HG02943 (cell line): ENCODE measurements around the gene GLMN.
"Not testable (repeated sequence)": the region's sequence is repeated elsewhere in the genome, so short reads cannot be mapped to it uniquely, and the experiment has no call there.

ENCODE experiments used
- ATAC-seq: cut with Tn5 transposase; IDR thresholded peaks from one replicate; pipeline ENCODE4 v1.9.1; 2021; ENCODE audit warnings: mild to moderate bottlenecking, low read depth, moderate library complexity; ENCODE audit not compliant: unreplicated experiment

GLMN gene

DNA sequence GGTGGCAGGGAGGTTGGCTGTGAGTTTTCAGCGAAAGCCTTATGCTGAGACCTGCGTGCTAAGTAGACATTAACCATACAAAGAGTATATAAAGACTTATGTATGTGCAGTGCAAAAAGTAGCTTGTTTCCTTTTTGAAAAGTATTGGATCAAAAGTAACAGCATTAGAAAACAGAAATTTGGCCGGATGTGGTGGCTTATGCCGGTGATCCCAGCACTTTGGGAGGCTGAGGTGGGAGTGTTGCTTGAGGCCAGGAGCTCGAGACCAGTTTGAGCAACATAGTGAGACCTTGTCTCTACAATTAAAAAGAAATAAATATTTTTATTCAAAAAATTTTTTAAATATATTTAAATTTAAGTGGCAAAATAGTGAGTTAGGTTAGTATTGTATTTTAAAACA, 2.2 kb upstream of the GLMN start:
- ATAC-seq, result no peak

DNA sequence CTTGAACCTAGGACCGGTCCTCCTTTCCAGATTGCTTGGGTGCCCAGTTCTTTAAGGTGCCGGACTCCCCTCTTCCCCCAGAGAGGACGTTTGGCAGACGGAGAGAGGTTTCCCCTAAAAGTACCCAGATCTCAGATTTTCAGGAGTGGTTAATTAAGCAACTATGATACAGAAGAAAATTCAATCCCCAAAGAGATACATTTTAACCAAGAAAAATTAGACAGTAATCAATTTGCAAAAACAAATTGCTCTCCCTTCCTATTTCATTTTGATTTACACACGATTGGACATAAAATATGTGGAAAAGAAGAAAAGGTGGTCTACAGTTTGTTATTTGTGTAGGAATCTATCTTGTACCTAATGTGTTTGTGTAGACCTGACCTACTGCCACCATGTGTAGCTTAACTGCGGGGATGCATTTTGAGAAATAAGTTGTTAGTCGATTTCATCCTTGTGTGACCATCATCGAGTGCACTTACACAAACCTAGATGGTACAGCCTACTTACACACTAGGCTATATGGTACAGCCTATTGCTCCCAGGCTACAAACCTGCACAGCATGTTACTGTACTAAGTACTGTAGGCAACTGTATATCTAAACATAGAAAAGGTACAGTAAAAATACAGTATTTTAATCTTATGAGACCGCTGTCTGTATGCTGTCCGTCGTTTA, 827 bp upstream of the GLMN start:
- ATAC-seq, result no peak

DNA sequence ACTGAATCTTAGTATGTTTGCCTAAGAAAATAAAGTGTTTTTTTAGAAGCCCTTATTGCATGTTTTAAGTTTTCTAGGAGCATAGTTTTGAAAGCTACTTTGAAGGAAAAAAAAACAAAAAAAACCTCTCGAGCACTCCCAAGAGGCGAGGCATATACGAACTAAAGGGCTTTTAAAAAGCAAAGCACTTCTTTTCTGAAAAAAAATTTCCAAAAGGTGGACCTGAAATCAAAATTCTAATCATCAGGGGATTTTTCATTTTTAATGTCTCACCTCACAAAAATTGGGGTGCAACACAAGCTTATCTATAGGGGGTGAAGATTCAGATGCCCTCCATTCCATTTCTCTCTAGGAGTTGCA, 594 bp downstream of the GLMN start:
- no peak for ATAC-seq

DNA sequence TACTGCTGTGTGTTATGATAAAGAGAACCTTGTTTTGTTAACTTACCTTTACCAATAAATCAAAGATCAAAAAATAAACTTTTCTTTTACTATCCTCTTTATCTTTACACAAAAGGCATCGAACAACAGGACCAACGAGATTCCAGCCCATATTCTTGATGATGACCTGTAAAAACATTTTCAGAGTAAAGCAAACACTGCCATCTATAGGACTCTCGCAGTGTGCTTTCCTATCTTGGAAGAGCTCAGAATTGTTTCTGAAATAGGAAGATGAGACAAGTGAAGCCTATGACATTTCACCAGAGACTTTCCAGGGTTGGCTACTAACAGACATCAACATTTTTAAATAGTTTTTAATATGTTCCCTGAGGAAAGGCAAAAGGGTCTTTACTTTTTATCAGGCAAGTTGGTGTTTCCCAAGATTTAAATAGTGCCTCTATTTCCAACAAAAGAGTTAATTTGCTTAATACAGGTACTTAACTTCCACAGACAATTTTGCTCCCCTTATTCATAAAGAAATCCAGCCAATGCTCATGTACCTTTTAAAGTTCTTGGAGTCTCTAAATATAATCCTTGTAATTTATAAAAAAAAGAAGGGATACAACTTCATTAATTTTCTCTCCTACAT, 7.3 kb downstream of the GLMN start:
- ATAC-seq, result no peak

DNA sequence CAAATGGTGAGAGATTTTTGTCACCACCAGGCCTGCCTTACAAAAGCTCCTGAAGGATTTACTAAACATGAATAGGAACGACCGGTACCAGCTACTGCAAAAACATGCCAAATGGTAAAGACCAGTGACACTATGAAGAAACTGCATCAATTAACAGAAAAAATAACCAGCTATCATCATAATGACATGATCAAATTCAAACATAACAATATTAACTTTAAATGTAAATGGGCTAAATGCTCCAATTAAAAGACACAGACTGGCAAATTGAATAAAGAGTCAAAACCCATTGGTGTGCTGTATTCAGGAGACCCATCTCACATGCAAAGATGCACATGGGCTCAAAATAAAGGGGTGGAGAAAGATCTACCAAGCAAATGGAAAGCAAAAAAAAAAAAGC, 17.4 kb downstream of the GLMN start:
- not testable (repeated sequence) for ATAC-seq

DNA sequence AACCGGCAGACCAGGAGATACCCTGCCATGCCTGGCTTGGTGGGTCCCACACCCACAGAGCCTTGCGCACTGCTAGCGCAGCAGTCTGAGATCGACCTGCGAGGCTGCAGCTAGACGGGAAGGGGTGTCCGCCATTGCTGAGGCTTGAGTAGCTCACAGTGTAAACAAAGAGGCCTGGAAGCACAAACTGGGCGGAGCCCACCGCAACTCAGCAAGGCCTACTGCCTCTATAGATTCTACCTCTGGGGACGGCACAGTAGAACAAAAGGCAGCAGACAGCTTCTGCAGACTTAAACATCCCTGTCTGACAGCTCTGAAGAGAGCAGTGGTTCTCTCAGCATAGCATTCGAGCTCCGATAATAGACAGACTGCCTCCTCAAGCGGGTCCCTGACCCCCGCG, 19.0 kb downstream of the GLMN start:
- not testable (repeated sequence) for ATAC-seq

DNA sequence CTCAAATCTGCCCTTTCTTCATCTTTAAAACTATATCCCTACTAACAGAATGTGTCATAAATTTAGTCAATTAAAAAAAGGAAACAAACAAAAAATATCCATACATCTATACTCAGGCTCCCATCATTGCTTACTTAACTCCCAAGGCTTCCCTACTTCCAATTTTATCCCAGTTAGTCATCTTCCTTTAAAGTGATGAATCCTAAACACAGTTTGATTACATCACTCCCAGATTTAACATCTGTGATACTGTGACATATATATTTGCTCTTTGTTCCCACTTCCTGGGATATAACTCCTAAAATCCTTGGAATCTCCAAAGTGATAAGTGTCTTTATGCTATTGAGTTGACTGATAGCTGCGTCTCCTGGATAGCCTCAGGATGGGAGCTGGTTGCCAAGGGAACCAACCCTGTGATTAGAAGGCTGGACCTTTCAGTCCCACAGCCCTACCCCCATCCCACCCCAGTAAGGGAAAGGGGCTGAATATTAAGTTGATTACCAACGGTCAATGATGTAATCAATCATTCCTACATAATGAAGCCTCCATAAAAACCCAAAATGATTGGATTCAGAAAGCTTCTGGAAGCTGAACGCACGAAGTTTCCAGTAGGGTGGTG, 21.6 kb downstream of the GLMN start:
- ATAC-seq, result no peak

DNA sequence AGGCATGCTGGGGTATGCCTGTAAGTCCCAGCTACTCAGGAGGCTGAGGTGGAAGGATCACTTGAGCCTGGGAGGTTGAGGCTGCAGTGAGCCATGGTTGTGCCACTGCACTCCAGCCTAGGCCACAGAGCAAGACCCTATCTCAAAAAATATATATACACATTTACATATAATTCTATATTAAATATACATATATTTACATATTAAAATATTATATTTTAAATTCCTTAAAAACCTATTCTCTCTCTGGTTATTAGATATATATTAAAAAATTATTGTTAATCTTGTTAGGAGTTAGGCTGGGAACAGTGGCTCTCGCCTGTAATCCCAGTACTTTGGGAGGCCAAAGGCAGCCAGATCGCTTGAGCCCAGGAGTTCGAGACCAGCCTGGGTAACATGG, 22.7 kb downstream of the GLMN start:
- no peak for ATAC-seq

DNA sequence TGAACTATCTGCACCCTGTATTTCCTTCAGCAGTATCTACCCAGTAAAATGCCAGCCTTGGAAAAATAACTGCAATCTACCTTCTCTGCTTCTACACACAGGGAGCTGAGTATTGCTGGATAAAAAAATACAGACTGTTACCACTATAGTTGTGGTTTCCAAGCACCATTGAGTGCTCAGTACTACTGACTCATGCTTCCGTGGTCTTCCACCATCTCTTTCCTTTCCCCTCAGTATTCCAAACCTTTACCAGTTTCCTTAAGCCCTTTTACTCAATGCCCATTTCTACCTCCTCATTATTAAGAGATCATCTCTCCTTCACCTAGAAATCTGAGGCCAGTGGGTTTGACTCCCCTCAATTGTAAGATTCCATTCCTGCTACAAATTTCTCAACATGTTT, 23.8 kb downstream of the GLMN start:
- no peak for ATAC-seq

DNA sequence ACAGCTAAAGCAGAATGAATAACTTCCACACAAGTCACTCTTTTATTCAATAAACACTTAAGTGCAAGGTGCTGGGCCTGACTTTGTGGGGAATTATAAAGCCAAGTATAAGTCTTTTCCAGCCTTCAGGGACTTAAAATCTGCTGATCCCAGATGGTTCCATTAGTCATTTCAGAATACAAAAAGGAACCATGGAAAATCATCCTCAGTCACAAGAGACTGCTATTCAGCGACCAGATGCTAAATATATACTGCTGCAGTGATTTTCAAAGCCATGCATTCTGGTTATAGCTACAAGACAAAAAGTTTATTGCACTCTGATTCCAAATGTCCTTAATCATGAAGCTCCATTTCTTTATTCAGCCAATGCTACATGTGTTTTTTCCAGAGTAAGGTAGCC, 25.7 kb downstream of the GLMN start:
- ATAC-seq, result no peak

DNA sequence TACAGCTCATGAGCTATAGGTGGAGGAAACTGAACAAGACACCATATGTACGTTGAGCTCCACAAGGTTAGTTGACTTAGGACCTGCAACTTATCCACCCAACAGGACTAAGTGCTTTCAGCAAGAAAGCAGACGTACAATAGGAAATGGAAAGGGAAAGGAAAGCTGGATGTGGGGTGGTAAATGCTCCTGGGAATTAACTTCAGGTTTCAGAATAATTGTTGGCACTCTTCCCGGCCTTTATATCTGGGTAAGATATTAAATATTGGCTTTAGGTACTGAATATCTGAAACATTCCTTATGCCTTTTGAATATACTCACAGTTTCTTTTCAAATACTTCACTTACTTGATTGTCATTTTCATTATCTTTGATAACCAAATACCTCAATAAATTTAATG, 36.3 kb downstream of the GLMN start:
- no peak for ATAC-seq

DNA sequence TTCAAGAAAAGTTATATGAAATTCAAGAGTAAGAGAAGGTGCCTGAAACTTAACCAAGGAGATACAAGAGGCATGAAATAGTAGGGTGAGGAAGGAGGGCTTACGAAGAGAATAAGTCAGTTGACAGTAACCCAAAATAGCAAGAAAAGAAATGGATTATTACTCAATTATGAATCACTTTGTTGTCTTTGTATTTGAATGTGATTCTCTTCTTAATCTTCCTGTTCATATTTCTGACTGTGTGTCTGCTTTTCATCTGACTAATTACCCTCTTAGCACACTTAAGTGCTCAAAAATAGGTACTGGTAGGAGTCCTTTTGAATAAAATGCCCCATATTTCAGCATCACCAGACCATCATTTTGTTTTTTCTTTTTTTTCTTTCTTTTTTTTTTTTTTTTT, 39.4 kb downstream of the GLMN start:
- ATAC-seq, result no peak

DNA sequence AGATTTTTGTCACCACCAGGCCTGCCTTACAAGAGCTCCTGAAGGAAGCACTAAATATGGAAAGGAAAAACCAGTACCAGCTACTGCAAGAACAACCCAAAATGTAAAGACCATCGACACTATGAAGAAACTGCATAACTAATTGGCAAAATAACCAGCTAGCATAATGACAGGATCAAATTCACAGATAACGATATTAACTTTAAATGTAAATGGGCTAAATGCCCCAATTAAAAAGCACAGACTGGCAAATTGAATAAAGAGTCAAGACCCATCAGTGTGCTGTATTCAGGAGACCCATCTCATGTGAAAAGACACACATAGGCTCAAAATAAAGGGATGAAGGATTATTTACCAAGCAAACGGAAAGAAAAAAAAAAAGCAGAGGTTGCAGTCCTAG, 44.1 kb downstream of the GLMN start:
- ATAC-seq, result not testable (repeated sequence)

DNA sequence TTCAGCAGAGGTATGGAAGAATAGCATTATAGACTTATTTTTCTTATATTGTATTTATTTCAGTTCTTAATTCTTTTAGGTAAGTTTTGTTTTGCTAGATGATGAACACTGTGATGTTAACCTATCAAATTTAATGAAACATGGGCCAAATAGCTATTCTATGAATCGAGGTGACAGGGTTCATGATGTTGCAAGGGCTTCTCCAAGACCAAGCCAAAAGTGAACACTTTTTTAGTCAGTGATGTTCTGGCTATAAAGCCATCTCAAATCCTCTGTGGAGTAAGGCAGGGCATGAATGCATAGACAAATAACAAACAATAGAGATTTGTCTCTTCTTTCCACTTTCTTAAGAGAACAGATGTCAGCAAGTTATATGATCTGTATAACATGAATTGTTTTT, 54.4 kb downstream of the GLMN start:
- no peak for ATAC-seq

DNA sequence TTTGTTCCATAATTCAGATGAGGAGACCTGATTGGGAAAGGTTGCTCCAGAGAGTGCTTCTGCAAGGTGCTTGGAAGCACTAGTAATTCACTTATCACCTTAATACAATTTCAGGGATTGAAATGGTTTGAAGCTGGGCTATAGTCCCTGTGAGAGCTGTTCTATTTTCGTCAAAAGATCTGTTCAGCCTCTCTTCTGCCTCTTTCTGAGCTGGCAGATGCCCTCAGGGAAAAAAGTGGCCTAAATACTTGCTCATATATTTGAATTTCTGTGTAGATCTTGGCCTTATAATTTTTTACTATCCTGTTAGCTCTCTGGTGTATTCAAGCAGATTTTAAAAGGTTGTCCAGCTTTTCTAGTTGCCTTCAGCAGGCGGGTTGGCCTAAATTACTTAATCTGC, 58.8 kb downstream of the GLMN start:
- no peak for ATAC-seq

DNA sequence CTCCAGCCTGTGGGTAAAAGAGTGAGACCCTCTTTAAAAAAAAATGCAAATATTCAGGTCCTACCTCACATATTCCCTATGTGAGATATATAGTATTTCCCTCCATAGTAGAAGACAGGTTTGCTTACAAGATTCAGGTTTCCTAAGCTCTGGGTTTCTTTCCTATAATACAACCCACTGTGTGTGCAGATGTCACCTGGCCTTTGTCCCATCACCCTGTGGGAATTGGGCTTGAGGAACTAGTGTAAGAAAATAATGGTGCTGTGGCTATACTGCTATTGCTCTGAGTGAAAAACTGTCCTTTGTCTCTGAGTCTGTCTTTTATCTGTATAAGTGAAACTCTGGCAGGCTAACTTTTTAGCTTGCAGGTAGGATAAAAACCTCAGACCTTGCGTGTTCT, 68.1 kb downstream of the GLMN start:
- ATAC-seq, result no peak

DNA sequence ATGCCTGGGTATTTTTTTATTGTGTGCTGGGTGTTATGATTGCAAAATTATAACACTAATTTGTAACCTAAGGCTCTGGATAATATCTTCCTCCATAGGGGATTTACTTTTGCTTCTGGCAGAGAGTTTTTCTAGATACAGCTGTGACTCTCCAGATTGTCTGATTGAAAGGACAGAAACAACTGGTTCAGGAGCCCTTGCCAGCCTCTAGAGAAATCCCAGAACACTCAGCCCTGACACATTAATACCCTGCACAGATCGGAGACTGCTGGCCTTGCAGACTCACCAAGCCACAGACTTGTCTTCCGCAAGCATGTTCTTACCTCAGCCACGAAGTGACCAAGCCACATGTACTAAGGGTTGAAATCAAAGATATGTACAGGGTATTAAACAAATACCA, 70.4 kb downstream of the GLMN start:
- ATAC-seq, result no peak

DNA sequence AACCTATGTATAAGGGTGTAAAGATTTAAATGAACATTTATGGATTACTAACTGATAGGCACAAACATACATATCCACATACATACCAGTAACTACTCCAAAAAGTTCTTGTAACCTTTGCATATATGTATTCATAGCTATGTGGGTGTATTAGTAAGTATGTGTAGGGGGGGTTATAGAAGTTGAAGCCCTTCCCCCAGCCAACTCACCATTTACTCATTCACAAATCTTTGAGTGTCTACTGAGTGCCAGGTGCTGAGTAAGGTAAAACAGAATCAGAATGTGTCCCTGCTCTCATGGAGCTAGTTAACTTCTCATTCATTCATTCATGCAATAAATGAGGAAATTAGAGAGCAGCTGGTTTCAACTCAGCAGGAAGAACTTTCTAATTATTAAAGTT, 79.8 kb downstream of the GLMN start:
- ATAC-seq, result no peak

DNA sequence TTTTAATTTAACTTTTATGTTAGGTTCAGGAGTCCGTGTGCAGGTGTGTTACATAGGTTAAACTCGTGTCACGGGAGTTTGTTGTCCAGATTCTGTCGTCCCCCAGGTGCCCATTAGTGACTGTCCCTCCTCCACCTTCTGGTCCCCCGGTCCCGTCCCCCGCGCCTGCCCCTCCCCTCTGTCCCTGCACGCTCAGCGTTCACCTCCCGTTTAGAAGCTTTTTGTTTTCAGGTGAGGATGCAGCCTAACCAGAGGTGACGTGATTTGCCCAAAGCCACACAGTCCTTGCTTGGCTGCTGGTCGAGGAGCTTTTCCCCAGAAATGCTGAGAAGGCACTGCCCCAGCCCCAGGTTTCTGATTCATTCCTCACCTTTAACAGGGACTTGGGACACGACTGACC, 80.2 kb downstream of the GLMN start:
- ATAC-seq, result no peak

DNA sequence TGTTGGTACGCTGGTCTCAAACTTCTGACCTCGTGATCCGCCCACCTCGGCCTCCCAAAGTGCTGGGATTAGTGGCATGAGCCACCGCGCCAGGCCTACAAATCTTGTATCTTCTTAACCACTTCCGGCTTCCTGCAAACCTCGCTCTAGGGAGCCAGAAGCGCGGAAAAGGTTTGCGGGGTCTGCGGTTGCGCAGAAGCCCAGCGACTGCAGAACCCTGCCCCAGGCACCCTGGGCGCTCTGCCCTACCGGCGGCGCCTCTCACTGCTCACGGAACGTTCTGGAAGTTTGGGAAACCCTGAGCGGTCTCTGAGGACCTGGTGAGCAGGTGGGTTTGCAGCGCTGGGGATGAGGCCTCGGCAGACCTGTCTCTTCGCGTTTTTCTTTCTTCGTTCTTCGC, 81.1 kb downstream of the GLMN start, which contains the start of gene C1orf146:
TSS of gene C1orf146 (plus strand) at position 195 of the 400 bp plus-strand sequence. CDS start 13,506 bp downstream, outside the sequence.
- ATAC-seq, result no peak

DNA sequence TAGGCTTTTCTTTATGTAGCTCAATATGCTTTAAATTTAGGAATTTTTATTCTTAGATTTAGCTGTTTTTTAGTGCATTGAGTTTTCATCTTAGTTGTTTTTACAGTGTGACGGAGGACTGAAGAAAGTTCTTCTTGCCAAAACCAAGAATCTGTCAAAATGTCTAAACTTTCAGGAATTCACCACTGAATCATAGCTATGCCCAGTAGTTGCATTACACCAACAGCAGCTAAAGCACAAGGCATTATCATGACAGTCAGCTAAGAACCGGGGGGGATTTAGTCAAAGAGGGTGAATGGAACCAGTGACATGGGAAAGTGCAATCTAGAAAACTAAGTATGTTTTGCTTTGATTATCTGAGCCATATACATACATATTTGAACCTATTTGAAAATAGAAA, 87.6 kb downstream of the GLMN start:
- no peak for ATAC-seq

DNA sequence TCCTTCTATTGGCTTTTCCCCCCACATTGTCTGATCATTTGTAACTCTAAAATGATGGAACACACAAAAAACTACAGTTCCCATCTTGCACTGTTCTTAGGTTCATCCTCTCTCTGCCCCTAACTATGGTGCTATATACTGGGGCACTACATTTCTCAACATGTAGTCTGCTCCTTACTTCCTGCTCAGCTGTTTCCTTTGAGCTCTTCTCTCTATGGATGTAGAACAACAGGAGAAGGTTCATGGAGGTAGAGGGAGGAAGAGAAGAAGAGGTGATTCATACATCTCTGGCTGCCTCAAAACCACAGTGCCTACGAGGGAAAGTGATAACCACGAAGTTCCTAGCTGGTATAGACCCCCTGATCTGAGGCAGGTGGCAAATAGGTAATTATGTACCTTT, 88.1 kb downstream of the GLMN start:
- ATAC-seq, result no peak
